Measurements from ENCODE around the gene PAQR9. TPM values are rescaled to one million over a fixed set of nuclear protein-coding genes. Genes with fewer than 3 reads are reported as not detected.
"Not testable (repeated sequence)": the region's sequence is repeated elsewhere in the genome, so short reads cannot be mapped to it uniquely, and the experiment has no call there.

The PAQR9 gene
- total and polyA plus RNA-seq, 2 donors (not counting 1 experiment from before 2014, with no cell fraction given): not detected

DNA sequence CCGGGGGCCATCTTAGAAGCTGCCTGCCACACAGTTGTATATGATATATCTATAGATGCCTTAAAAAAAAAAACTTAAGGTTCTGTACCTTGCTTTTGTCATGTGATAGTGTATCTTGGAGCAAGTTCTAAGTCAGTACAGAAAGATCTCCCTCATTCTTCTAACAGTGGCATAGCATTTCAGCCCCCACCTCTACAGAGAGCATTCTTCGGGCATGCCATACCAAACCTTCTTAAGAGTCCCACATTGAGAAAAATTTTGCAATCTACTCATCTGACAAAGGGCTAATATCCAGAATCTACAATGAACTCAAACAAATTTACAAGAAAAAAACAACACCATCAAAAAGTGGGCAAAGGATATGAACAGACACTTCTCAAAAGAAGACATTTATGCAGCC is 24.7 kb upstream of the PAQR9 start:
- intact Hi-C loops (cut with micrococcal nuclease): loop anchor here (5.0 kb wide), 1 partner anchor 861 kb away; no protein-coding TSS in a partner anchor
- H3K9me3 ChIP-seq (ENCODE audit: control extremely low read depth in 1 of 3, control insufficient read depth in 2 of 3, insufficient read depth in 1 of 3, low read length in 2 of 3); POLR2A ChIA-PET; H3K27ac Mint-ChIP-seq; H3K9me3 Mint-ChIP-seq (ENCODE audit: insufficient read depth); H3K79me2 ChIP-seq (ENCODE audit: control insufficient read depth, insufficient read depth, low read length); H4K20me1 ChIP-seq (ENCODE audit: control insufficient read depth, insufficient read depth, low read length, poor library complexity, severe bottlenecking); H3K4me3 ChIP-seq (ENCODE audit: control extremely low read depth in 1 of 5, extremely low read depth in 1 of 5, insufficient read depth in 1 of 5, low read depth in 2 of 5, low read length in 4 of 5); H3K9ac ChIP-seq (ENCODE audit: low read length); ATAC-seq (ENCODE audit: low read depth); H3K27me3 ChIP-seq (replicated peaks in 1 of 4; ENCODE audit: control extremely low read depth in 1 of 4, control insufficient read depth in 3 of 4, insufficient read depth in 4 of 4, low read length in 3 of 4); H3K27ac ChIP-seq (ENCODE audit: low read length in 2 of 2); H3K4me3 Mint-ChIP-seq; H3K36me3 ChIP-seq (replicated peaks in 1 of 2; ENCODE audit: control extremely low read depth in 1 of 2, control insufficient read depth in 1 of 2, extremely low read depth in 1 of 2, insufficient read depth in 2 of 2, low read length in 1 of 2); H3K4me1 ChIP-seq (ENCODE audit: control insufficient read depth in 2 of 2, insufficient read depth in 2 of 2, low read length in 2 of 2); DNase-seq; H3K27me3 Mint-ChIP-seq; H3K4me2 ChIP-seq (replicated peaks; ENCODE audit: low read depth, low read length, poor library complexity, severe bottlenecking); H3K4me1 Mint-ChIP-seq: not testable (repeated sequence)
- H2AFZ ChIP-seq (ENCODE audit: insufficient read depth, low read depth, low read length, poor library complexity, severe bottlenecking): peak overlapping the region; percentile 32
- no CpG with 5 or more reads among the region's 2 CpGs for whole genome bisulfite sequencing (ENCODE audit: insufficient coverage)
- CTCF ChIA-PET: interaction anchor here (1.4 to 2.5 kb wide), 3 partner anchors 9 to 401 kb away, joined by 3 to 8 read pairs (median 6); partner anchors contain the start of gene U2SURP

DNA sequence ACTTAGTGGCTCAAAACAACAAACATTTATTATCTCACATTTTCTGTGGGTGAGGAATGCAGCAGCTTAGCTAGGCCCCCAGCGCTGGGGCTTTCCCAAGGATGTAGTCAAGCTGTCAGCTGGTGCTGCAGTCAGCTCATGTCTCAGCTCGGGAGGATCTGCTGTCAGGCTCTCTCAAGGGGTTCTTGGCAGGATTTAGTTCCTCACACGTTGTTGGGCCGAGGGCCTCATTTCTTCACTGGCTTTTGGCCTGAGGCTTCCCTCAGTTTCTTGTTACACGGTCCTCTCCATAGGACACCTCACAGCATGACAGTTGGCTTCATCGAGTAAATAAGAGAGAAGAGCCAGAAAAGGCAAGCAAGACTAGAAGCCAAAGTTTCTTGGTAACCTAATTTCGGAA is 24.2 kb upstream of the PAQR9 start:
- peak overlapping the region; percentile 32 for H2AFZ ChIP-seq (ENCODE audit: insufficient read depth, low read depth, low read length, poor library complexity, severe bottlenecking)
- intact Hi-C loops (cut with micrococcal nuclease): loop anchor here (1.0 to 5.0 kb wide), 2 partner anchors 401 to 860 kb away; no protein-coding TSS in a partner anchor
- ChIA-PET POLR2A (no interaction called here), CTCF (interaction anchor here (1.4 to 2.5 kb wide), 3 partner anchors 10 to 400 kb away, joined by 3 to 8 read pairs (median 6); partner anchors contain the start of gene U2SURP)
- no peaks in the 10 kb centered on the region for H3K27me3 ChIP-seq (replicated peaks in 1 of 4; ENCODE audit: control extremely low read depth in 1 of 4, control insufficient read depth in 3 of 4, insufficient read depth in 4 of 4, low read length in 3 of 4)
- no peak overlapping the region for H3K4me2 ChIP-seq (replicated peaks; ENCODE audit: low read depth, low read length, poor library complexity, severe bottlenecking)
- Mint-ChIP-seq H3K9me3 (ENCODE audit: insufficient read depth) (no peaks in the 10 kb centered on the region), H3K27ac (no peak overlapping the region), H3K4me1 (no peaks in the 10 kb centered on the region), H3K27me3 (peaks cover 3% of the 10 kb centered on the region), H3K4me3 (no peak overlapping the region)
- no peaks in the 10 kb centered on the region for H4K20me1 ChIP-seq (ENCODE audit: control insufficient read depth, insufficient read depth, low read length, poor library complexity, severe bottlenecking)
- no peaks in the 10 kb centered on the region for H3K36me3 ChIP-seq (replicated peaks in 1 of 2; ENCODE audit: control extremely low read depth in 1 of 2, control insufficient read depth in 1 of 2, extremely low read depth in 1 of 2, insufficient read depth in 2 of 2, low read length in 1 of 2)
- 42% methylated on average over 6 of the region's 7 CpGs for WGBS (ENCODE audit: insufficient coverage)
- no peak overlapping the region for H3K9ac ChIP-seq (ENCODE audit: low read length)
- H3K4me1 ChIP-seq (ENCODE audit: control insufficient read depth in 2 of 2, insufficient read depth in 2 of 2, low read length in 2 of 2): no peaks in the 10 kb centered on the region
- no peak overlapping the region for H3K27ac ChIP-seq (ENCODE audit: low read length in 2 of 2)
- no peak overlapping the region for H3K4me3 ChIP-seq (ENCODE audit: control extremely low read depth in 1 of 5, extremely low read depth in 1 of 5, insufficient read depth in 1 of 5, low read depth in 2 of 5, low read length in 4 of 5)
- no peak for DNase-seq
- no peaks in the 10 kb centered on the region for H3K79me2 ChIP-seq (ENCODE audit: control insufficient read depth, insufficient read depth, low read length)
- TF ChIP-seq, protein P1, sequence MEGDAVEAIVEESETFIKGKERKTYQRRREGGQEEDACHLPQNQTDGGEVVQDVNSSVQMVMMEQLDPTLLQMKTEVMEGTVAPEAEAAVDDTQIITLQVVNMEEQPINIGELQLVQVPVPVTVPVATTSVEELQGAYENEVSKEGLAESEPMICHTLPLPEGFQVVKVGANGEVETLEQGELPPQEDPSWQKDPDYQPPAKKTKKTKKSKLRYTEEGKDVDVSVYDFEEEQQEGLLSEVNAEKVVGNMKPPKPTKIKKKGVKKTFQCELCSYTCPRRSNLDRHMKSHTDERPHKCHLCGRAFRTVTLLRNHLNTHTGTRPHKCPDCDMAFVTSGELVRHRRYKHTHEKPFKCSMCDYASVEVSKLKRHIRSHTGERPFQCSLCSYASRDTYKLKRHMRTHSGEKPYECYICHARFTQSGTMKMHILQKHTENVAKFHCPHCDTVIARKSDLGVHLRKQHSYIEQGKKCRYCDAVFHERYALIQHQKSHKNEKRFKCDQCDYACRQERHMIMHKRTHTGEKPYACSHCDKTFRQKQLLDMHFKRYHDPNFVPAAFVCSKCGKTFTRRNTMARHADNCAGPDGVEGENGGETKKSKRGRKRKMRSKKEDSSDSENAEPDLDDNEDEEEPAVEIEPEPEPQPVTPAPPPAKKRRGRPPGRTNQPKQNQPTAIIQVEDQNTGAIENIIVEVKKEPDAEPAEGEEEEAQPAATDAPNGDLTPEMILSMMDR (IDR thresholded peaks at IDR 0.05): no peak
- H3K9me3 ChIP-seq (ENCODE audit: control extremely low read depth in 1 of 3, control insufficient read depth in 2 of 3, insufficient read depth in 1 of 3, low read length in 2 of 3): no peaks in the 10 kb centered on the region
- no peak for ATAC-seq (ENCODE audit: low read depth)

Measured in B cell (primary cell).